HuH-7 (cell line): ENCODE measurements around the gene PPP1R27.

ENCODE experiments used
- DNase-seq: peaks from one replicate; pipeline ENCODE4 v3.0.0; 2011; ENCODE audit warnings: low spot score

Gene PPP1R27

DNA sequence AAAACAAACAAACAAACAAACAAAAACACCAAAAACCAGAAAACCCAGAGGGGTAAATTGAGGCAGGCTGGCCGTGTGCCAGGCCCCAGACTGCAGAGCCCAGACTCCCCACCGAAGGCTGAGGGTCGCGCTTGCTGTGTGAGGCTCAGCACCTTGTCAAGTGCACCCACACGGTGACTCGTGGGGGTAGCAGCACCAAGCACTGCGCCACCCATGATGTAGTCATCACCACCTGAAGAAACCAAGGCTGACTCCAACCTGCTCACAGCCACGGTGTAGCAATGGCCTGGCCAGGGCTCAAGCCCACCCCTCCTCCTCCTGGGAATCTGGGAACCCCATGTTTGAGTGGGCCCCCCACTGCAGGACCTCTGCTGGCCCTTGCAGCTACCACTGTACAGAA, 13.7 kb downstream of the PPP1R27 start:
- no peak for DNase-seq

DNA sequence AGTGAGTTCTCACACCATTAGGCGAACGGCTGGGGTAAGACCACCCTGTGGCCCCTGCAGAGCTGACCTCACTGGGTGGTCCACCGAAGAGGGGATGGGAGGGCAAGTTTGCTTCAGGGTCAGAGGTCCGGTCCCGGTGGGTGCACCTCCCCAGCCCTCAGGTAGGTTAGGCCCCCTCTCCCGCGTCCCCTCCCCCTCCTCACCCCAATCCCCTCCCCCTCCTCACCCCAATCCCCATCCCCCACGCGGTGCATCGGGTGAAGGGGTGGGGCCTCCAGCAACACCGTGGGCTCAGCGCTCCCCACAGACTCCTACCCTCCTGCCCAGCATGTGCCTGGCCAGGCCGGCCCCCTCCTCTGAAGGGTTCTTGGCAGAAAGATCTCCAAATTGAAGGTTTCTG, 15.1 kb downstream of the PPP1R27 start:
- no peak for DNase-seq

DNA sequence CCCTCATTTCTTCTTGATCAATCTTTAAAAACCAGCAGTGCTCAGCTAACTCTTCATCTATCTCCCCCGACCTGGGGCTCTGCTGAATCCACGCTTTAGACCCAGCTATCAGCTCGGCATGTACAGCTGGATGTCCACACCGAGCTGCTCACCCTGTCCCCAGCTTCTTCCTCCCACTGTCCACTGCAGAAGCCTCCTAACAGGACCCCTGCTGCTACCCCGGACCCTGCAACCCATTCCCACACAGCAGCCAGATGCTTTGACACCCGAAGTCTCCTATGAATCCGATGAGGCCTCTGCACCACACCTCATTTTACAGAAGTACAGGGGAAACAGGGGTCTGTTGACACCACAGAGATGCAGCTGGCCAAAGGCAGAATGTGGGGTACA, 17.1 kb downstream of the PPP1R27 start:
- DNase-seq = no peak

DNA sequence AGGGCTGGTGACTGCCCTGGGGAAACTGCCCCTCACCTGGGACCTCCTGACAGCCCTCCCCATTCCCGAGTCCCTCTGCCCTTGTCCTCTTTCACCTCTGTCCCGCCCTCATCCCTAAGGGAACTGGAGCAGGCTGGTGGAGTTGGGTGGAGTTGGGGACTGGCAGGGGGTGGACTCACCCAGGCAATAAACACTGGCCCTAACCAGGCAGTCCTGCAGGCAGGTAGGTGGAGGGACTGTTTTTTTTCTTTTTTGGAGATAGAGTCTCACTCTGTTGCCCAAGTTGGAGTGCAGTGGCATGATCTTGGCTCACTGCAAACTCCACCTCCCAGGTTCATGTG, 19.2 kb downstream of the PPP1R27 start:
- no peak for DNase-seq

DNA sequence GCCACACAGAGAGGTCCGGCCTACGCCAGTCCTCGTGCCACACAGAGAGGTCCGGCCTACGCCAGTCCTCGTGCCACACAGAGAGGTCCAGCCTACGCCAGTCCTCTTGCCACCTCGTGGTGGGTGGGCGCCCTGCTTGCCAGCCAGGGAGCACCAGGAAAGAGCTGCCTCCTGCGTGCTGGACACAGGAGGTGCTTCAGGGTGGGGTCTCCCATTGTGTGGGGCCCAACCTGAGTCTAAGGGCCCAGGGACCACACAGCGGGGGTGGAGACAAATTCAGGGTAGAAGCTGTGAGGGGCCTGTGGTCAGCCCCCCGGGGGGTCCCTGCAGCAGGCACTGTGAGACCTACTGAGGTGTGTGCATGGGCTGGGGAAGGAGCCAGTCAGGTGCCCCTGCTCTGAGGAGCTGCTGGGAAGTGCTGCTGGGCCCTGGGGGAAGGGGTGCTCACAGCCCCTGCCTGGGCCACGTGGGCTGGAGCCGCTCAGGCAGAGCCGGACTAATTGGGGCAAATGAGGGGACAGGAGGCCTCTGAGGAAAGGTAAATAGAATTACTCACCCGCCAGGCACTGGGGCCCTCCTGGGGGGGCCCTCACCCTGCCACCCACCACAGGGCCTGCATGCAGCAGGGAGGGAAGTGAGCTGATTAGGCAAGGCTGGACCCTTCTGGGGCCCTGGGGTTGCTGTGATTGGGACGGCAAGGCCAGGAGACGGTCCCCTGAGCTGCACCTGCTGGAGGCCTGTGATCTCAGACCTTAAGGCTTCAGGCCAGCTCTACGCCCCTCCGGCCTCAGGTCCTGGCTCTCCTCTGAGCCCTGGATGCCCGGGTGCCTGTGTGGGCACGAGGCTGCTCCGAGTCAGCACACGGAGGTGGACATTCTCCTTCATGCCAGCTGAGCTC, 19.9 kb downstream of the PPP1R27 start:
- no peak for DNase-seq

DNA sequence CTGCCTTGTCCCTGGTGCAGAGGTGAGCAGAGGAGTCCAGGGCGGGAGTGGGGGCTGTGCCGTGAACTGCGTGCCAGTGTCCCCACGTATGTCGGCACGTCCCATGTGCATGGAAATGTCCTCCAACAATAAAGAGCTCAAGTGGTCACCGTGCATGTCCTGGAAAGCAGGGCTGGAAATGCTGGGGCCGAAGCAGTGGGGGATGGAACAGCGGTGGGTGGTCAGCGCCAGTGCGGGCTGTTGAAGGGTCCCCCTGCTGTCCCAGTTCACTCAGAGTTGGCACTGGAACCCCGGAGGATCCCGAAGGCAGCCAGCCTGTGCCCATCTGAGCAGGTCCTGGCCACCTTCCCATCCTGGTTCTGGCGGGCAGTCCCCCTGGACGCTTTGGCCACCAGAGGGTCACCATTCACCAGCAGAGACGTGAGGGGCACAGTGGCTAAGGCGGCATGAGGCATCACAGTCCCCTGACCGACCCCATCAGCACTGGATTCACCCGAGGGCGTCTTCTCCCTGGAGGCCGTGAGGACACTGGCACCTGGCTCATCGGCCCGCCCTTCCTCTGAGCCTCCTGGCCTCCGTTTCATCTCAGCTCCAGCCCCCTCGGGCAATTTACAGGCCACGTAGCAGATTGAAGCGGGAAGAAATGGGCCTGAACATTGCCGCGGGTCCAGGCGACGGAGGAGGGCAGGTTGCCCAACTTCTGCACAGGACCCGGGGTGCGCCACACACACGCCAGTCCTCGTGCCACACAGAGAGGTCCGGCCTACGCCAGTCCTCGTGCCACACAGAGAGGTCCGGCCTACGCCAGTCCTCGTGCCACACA, 20.8 kb downstream of the PPP1R27 start:
- no peak for DNase-seq

DNA sequence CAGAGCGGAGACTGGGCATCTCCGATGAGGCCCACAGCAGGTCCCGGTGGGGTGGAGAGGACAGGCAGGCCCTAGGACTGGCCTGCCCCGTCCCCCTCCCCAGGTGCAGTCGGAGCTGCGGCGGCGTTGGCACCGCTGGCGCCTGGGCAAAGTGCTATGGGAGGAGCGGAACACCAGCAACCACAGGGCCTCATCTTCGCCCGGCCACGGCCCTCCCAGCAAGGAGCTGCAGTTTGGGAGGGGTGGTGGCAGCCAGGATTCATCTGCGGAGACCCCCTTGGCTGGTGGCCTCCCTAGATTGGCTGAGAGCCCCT, 21.5 kb downstream of the PPP1R27 start:
- DNase-seq = no peak

DNA sequence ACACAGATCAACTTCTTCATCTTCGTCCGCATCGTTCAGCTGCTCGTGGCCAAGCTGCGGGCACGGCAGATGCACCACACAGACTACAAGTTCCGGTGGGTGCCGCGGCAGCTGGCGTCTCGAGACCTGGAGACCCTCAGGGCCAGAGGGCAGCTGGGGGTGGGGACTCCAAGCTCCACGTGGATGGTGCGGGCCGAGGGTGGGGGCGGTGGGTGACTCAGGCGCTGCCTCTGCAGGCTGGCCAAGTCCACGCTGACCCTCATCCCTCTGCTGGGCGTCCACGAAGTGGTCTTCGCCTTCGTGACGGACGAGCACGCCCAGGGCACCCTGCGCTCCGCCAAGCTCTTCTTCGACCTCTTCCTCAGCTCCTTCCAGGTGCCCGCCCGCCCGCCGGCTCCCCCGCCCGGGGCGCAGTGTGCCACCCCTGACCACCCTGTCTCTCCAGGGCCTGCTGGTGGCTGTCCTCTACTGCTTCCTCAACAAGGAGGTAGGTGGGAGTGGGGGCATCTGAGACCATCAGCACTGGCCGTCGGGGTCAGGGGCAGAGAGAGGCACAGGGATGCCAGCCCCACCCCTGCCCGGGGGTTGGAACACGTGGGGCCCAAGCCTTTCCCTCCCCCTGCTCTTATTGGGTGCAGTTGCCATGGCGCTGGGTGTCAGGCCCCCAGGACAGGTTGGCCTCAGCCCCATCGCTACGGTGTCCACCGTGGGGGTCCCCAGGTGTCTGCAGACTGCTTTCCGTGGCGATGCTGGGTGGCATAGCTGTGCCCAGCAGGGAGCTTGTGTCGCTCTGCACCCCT, 22.1 kb downstream of the PPP1R27 start:
- no peak for DNase-seq

DNA sequence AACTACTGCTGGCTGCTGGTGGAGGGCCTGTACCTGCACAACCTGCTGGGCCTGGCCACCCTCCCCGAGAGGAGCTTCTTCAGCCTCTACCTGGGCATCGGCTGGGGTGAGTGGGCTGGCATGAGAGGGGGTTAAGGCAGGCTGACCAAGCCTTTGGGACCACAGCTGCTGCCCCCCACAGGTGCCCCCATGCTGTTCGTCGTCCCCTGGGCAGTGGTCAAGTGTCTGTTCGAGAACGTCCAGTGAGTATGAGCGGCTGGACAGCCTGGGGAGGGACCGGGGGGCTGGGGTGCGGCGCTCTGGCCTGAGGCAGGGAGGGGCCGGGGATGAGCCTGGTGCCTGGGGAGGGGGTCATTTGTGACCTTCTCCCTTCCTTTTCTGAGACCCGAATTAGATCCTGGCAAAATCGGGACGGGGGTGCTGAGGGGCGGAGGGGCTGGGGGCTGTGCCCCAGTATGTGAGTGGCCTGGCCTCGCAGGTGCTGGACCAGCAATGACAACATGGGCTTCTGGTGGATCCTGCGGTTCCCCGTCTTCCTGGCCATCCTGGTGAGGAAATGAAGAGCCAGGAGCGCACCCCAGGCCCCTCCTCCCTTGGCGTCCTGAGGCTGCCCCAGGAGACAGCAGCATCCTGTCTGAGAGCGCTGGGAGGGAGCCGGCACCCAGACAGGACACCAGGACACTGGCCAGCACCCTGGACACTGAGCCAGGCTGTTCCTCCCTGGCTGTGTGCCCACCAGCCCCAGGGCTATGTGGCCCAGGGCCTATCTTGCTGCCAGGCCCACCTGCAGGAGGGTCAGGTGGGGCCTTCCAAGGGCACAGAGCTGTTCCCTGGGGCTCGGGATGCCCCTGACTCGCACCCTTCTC, 22.9 kb downstream of the PPP1R27 start:
- no peak for DNase-seq

DNA sequence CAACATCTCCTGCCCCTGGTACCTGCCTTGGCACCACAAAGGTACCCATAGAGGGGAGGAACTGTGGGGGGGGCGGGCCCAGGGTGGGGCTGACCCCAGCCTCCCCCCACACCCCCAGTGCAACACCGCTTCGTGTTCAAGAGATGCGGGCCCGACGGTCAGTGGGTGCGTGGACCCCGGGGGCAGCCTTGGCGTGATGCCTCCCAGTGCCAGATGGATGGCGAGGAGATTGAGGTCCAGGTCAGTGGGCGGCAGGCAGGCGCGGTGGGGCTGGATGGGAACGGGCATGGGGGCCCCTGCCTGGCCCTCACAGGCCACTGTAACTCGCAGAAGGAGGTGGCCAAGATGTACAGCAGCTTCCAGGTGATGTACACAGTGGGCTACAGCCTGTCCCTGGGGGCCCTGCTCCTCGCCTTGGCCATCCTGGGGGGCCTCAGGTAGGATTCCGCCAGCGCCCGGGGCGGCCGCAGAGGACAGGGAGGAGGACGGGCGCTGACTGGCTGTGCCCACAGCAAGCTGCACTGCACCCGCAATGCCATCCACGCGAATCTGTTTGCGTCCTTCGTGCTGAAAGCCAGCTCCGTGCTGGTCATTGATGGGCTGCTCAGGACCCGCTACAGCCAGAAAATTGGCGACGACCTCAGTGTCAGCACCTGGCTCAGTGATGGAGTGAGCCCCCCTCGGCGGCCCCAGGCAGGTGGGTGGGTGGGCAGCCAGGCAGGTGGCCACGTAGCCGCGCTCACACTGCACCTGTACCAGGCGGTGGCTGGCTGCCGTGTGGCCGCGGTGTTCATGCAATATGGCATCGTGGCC, 23.8 kb downstream of the PPP1R27 start:
- DNase-seq = no peak

DNA sequence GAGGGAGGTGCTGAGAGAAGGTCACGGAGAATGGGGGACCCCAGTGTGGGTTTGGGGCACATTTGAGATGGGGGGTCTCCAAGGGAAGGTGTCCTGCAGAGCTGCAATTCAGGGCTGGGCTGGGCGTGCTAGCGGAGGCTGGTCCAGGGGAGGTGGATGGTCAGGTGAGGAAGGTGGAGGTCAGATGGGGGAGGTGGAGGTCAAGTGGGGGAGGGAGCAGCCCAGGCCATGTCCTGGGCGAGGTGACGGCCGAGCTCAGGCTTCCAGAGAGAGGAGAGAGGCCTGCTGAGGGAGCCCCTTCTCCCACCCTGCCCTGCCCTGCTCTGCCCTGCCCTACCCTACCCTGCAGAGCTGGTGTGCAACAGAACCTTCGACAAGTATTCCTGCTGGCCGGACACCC, 24.4 kb downstream of the PPP1R27 start:
- no peak for DNase-seq

DNA sequence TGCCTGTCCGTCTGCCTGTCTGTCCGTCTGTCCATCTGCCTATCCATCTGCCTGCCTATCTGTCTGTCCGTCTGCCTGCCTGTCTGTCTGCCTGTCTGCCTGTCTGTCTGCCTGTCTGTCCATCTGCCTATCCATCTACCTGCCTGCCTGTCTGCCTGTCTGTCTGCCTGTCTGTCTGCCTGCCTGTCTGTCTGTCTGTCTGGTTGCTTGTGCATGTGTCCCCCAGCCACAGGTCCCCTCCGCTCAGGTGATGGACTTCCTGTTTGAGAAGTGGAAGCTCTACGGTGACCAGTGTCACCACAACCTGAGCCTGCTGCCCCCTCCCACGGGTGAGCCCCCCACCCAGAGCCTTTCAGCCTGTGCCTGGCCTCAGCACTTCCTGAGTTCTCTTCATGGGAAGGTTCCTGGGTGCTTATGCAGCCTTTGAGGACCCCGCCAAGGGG, 25.3 kb downstream of the PPP1R27 start:
- DNase-seq = no peak

DNA sequence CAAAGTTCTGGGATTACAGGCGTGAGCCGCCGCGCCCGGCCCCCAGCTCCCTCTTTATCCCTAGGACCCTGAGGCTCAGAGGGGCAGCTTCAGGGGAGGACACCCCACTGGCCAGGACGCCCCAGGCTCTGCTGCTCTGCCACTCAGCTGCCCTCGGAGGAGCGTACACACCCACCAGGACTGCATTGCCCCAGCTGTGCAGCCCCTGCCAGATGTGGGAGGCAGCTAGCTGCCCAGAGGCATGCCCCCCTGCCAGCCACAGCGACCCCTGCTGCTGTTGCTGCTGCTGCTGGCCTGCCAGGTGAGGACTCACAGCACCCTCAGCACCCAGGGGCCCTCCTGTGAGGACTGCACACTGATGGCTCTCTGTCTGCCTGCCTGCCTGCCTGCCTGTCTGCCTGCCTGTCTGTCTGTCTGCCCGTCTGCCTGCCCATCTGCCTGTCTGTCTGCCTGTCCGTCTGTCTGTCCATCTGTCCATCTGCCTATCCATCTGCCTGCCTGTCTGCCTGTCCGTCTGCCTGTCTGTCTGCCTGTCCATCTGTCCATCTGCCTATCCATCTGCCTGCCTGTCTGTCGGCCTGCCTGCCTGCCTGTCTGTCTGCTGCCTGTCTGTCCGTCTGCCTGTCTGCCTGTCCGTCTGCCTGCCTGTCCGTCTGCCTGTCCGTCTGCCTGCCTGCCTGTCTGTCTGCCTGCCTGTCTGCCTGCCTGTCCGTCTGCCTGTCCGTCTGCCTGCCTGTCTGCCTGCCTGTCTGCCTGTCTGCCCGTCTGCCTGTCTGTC, 25.9 kb downstream of the PPP1R27 start:
- DNase-seq = peak; percentile 56

DNA sequence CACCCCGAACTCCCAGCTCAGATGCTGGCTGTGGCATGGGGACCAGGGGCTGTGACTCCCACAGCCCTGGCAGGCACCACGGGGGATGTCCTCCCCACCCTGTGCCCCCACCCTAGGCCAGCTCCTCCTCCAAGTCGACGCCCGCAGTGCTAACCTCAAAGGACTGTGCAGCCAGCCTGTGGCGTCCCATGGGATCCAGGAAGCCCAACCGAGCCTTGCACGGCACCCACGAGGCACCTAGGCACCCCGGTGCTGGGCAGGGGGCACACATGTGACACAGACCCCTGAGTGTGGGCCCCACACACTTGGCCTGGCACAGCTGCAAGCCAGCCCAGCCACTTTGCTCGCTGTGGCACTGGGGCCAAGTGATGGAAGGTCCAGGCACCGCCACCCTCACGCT, 27.0 kb downstream of the PPP1R27 start:
- DNase-seq = no peak

DNA sequence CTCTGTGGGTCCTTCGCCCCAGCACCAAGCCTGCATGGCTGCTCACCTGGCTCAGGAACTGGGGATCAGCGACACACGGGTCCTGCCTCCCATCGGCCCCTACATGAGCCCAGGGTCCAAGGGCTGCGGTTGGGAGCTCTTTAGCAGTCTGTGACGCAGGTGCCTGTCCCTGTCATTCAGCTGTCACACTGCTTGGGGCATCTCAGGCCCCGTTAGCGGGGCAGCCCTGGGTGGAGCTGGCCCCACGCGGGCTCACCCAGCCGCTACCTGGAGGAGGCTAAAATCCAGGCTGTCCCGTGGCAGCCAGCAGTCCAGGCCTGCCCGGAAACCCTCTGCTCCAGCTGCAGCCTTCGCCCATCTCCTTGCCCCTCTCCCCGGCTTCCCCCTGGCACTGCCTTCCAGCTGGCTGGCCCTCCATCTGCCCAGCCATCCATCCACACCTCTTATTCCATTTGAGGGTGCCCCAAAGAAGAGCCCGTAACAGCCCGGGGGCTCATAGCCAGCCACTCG, 27.6 kb downstream of the PPP1R27 start:
- peak; percentile 55 for DNase-seq

DNA sequence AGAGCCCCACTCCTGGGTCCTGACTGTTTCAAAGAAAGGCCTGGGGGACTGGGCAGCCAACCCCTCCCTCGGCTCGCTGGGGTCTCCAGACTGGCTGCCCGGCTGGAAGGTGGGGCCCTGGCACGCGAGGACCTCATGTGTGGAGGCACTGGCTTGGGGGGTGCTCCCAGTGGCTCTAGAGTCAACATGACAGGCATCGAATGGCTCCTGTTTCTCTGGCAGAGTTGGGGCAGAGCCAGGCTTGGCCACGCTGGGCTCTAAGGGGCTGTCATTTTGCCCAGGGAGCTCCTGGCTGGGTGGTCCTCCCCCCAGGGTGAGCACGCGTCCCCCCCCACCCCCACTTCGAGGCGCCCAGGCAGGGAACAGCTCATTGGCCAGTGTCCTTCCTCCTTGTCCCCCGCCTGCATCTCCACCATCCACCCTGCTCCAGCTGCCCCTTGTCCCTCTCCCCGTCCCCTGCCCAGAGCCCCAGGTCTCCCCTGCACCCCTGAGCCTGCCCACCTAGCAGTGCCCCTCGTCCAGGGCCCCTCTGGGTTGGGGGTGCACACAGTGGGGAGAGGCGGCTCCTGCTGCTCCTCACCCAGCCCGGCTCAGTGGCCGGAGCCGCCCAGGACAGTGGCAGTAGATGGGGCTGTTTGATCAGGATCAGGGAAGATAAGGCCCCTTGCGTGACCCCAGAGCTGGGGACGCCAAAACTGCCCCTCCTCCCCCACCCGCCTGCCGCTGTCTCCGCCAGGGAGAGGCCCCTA, 28.2 kb downstream of the PPP1R27 start:
- DNase-seq = peak; percentile 62

DNA sequence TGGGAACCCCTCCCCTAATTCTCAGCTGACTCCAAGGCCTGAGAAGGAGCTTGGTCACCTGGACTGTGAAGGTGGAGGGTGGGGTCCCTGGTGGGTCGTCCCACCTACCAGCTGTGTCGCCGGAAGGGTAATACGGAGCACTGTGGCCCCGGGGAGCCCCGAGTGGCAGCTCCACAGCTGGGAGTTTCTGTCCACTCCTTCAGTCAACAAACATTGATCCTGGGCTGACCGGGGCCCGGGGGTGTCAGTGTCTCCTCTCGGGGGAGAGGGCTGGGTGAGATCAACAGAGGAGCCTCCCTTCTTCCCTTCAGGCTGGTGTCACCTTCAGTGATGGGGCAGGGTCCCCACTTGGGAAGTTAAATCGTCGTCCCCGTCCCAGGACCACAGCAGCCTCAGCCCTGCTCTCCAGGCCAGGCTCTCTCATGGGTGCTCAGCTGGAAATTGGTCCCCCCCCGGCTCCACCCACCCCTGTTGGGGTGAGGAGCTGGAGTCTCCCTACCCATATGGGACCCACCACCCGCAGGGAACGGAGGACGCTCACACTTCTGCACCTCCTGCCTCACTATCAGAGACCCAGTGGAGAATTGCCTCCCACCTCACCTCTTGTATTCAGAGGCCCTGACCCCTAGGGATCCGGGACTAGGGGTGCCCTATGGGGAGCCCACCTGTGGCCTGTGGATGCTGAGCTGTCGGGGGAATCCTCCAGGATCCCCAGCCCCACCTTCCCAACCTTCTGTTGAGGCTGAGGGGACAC, 29.0 kb downstream of the PPP1R27 start:
- DNase-seq = no peak
